ENCODE results near the gene UAP1L1. TPM values are rescaled to one million over a fixed set of nuclear protein-coding genes. Genes with fewer than 3 reads are reported as not detected.
A peak's percentile ranks its signal among the peaks of the same experiment; 100 is the strongest.

Gene UAP1L1
- total and polyA plus RNA-seq, 9 of the 15 experiments (the other 6 are each of a cell fraction or from before 2014, with no cell fraction given), result 0.20 to 8.6 (median 3.7) TPM

DNA sequence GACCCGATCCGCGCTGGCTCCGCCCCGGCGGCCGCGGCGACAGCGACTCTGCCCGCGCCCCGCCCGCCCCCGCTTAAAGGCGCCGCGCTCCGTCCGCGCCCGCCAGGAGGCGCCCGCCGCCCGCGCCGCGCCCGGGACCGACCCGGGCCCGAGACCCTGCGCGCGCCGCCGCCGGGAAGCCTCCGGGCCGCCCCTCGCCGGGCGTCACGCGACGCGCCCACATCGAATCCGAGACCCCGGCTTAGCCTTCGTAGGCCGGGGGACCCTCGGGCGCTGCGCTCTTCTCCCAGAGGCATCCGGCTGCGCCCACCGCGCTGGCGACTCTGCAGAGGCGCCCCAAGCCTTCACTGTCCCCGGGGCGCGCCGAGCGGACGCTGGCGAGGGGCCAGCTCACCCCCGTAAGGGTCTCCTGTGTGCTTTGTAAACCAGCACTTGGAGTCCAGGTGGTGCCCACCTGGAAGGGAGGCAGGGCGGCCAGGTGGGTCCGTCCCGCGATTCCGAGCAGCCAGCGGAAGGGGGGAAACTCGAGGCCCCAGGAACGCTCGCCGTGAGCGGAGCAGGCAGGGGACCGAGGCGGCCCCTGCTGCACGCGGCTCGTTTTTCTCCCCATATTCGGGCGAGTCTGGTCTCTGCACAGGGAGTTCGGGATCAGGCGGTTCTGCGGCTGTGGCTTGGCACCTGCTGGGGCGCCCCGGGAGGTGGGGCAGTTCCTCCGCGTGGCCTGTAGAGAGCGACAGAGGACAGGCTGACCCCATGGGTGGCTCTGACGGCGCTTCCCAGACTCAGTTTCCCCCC, 48.9 kb upstream of the UAP1L1 start (continued):
- TF ChIP-seq FOSL1 (tag; conservative IDR thresholded peaks at IDR 0.05), result no peak
- TF ChIP-seq CXXC5 (CRISPR knock-in tag; IDR thresholded peaks at IDR 0.05), result peak; percentile 53; the same call in 1 of the 2 replicates
- no peak for TF ChIP-seq COPS2 (conservative IDR thresholded peaks at IDR 0.05)
- TF ChIP-seq CREB1 (IDR thresholded peaks at IDR 0.05), result no peak
- 0 out of 2 replicates have a peak, but pooled peaks have one; percentile 5 for TF ChIP-seq CREB1 (CRISPR knock-in tag; IDR thresholded peaks at IDR 0.05)
- TF ChIP-seq POLR2G (IDR thresholded peaks at IDR 0.05; ENCODE audit: low read depth, low read length), result peak; percentile 68
- no peak for TF ChIP-seq E4F1 (CRISPR knock-in tag; IDR thresholded peaks at IDR 0.05; ENCODE audit: borderline replicate concordance)
- TF ChIP-seq, protein P1, sequence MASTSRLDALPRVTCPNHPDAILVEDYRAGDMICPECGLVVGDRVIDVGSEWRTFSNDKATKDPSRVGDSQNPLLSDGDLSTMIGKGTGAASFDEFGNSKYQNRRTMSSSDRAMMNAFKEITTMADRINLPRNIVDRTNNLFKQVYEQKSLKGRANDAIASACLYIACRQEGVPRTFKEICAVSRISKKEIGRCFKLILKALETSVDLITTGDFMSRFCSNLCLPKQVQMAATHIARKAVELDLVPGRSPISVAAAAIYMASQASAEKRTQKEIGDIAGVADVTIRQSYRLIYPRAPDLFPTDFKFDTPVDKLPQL (IDR thresholded peaks at IDR 0.05; ENCODE audit: extremely low read depth, insufficient read length), result no peak
- no peak for TF ChIP-seq HLTF (IDR thresholded peaks at IDR 0.05)
- TF ChIP-seq HDAC2 (IDR thresholded peaks at IDR 0.05), result 0 out of 2 replicates have a peak, but pooled peaks have one; percentile 11
- no peak for TF ChIP-seq WHSC1 (IDR thresholded peaks at IDR 0.05; ENCODE audit: low read length)
- TF ChIP-seq SMARCE1 (IDR thresholded peaks at IDR 0.05), result 0 out of 2 replicates have a peak, but pooled peaks have one; percentile 24
- TF ChIP-seq SIN3A (IDR thresholded peaks at IDR 0.05; ENCODE audit: borderline replicate concordance in 2 of 2, control insufficient read depth in 1 of 2, low read depth in 2 of 2, low read length in 2 of 2), result no peak
- no peak for TF ChIP-seq SMARCA5 (IDR thresholded peaks at IDR 0.05)
- TF ChIP-seq, protein P2, sequence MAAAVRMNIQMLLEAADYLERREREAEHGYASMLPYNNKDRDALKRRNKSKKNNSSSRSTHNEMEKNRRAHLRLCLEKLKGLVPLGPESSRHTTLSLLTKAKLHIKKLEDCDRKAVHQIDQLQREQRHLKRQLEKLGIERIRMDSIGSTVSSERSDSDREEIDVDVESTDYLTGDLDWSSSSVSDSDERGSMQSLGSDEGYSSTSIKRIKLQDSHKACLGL (CRISPR knock-in tag; IDR thresholded peaks at IDR 0.05; ENCODE audit: borderline replicate concordance, poor library complexity, severe bottlenecking), result no peak
- no peak for TF ChIP-seq MEIS2 (IDR thresholded peaks at IDR 0.05; ENCODE audit: partially characterized antibody)
- no peak for TF ChIP-seq ZNF165 (CRISPR knock-in tag; IDR thresholded peaks at IDR 0.05; ENCODE audit: borderline replicate concordance)
- TF ChIP-seq, protein P3, sequence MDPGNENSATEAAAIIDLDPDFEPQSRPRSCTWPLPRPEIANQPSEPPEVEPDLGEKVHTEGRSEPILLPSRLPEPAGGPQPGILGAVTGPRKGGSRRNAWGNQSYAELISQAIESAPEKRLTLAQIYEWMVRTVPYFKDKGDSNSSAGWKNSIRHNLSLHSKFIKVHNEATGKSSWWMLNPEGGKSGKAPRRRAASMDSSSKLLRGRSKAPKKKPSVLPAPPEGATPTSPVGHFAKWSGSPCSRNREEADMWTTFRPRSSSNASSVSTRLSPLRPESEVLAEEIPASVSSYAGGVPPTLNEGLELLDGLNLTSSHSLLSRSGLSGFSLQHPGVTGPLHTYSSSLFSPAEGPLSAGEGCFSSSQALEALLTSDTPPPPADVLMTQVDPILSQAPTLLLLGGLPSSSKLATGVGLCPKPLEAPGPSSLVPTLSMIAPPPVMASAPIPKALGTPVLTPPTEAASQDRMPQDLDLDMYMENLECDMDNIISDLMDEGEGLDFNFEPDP (CRISPR knock-in tag; IDR thresholded peaks at IDR 0.05), result no peak
- no peak for TF ChIP-seq ELF4 (CRISPR knock-in tag; IDR thresholded peaks at IDR 0.05)
- TF ChIP-seq SAP30 (IDR thresholded peaks at IDR 0.05; ENCODE audit: borderline replicate concordance, insufficient read depth, low read depth, low read length, poor library complexity, severe bottlenecking), result no peak
- TF ChIP-seq MBD2 (IDR thresholded peaks at IDR 0.05; ENCODE audit: borderline replicate concordance, low read depth), result no peak
- peak; percentile 34 for TF ChIP-seq HNRNPLL (IDR thresholded peaks at IDR 0.05; ENCODE audit: low read depth, low read length, poor library complexity, severe bottlenecking)
- peak in 1 of 2 experiments; percentile 40; a peak in 2 of 4 replicates for TF ChIP-seq MAZ (CRISPR knock-in tag; conservative IDR thresholded peaks at IDR 0.05 in 1 of 2, IDR thresholded peaks at IDR 0.05 in 1 of 2)

All from K562 (cell line).